Mucosa of descending colon (tissue), 3 donors: Measurements from ENCODE around the gene SYCE1L. TPM values are rescaled to one million over a fixed set of nuclear protein-coding genes. Genes with fewer than 3 reads are reported as not detected.

Source experiments
- ATAC-seq: fragments of 200-7000 bp; cut with Tn5 transposase; one replicate; pipeline ENCODE4 v1.9.1; 2020; ENCODE audit warnings: mild to moderate bottlenecking, moderate library complexity
- DNase-seq, 3 donors: peaks; one replicate each; pipeline ENCODE4 v3.0.0-alpha.2; 2020
- H3K36me3 ChIP-seq: fragments of 200-600 bp; one replicate; pipeline ENCODE4 v1.8.0; 2021; ENCODE audit warnings: low read depth, mild to moderate bottlenecking
- H3K4me1 ChIP-seq: fragments of 200-600 bp; one replicate; pipeline ENCODE4 v1.8.0; 2021; ENCODE audit warnings: low read depth, mild to moderate bottlenecking
- H3K4me3 ChIP-seq: fragments of 200-600 bp; one replicate; pipeline ENCODE4 v1.8.0; 2021; ENCODE audit warnings: mild to moderate bottlenecking
- H3K9me3 ChIP-seq: fragments of 200-600 bp; one replicate; pipeline ENCODE4 v1.8.0; 2021; ENCODE audit warnings: mild to moderate bottlenecking
- CTCF ChIP-seq: fragments of 200-600 bp; IDR thresholded peaks from one replicate; pipeline ENCODE4 v1.8.0; 2022; ENCODE audit warnings: antibody characterized with exemption, mild to moderate bottlenecking
- intact Hi-C, 2 donors: fragments of 100-400 bp; cut with DNase I in 1 of 2; cut with micrococcal nuclease in 1 of 2; formaldehyde crosslinking; loops; one replicate each; pipeline versions ENCODE4 v1.11.0 to v1.11.1; 2022; cut with DNase I, micrococcal nuclease
- total RNA-seq, 3 donors: library from RNA; stranded (reverse); fragmentation: NEBNext Ultra II Directional in 2 of 3; extraction: Animal tissue kit (Norgen Biotek cat#: 25700) in 2 of 3; gene quantifications; one replicate each; pipeline versions ENCODE4 v1.2.1 to v1.2.4, GENCODE V29; 2021 to 2023
- donor health status: DM: no; HTN: no; CAD: no; lungs with moderate emphysema.
- donor health status: DM: no; HTN: no; CAD: no.
- donor health status: DM: no; HTN: yes; CAD: no.

The SYCE1L gene
- total RNA-seq, 3 donors from 2014 or later: 1.7 to 6.3 (median 2.7) TPM

DNA sequence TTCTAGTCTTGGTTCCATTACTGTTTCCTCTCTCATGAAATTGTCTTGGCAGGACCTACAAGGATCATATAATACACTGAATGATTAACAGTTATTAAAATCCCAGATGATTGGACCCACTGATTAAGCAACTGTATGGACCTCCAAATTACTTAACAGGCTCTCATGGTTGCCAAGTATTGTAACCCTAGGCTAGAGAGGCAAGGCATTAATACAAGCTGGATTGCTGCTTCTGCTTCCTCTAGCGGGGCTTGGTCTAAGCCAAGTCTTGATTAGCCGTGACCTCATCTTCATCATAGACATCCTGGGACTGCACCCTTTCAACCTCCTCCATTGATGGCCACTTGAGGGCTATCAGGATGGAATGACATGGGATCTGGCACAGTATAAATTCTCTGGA is 46.9 kb downstream of the SYCE1L start:
- H3K9me3 ChIP-seq: no peaks in the 10 kb centered on the region
- no peak for TF ChIP-seq CTCF
- no peaks in the 10 kb centered on the region for H3K4me1 ChIP-seq
- no peaks in the 10 kb centered on the region for H3K36me3 ChIP-seq
- DNase-seq (no peak), ATAC-seq (no peak)
- no peak overlapping the region for H3K4me3 ChIP-seq
- intact Hi-C loops: no loop called here

GRCh38 chr16:77250400-77250799 is 51.2 kb downstream of the SYCE1L start:
- Histone ChIP-seq H3K4me1 (no peaks in the 10 kb centered on the region), H3K9me3 (no peaks in the 10 kb centered on the region), H3K36me3 (no peaks in the 10 kb centered on the region), H3K4me3 (no peak overlapping the region)
- intact Hi-C loops: no loop called here
- TF ChIP-seq CTCF: no peak
- DNase-seq (no peak), ATAC-seq (no peak)

Other genes starting within 250 kb of the SYCE1L start
- 10 to 100 TPM; 54.8 to 83.8 (median 72.7) TPM for gene MON1B, start 8.2 kb upstream of the SYCE1L start, total RNA-seq
- under 1 TPM in 2 of 3 donors, not detected in 1; 0.20 to 0.22 TPM for gene ADAMTS18, start 235.6 kb downstream of the SYCE1L start, total RNA-seq